ENCODE results near the gene LZTR1.

Gene LZTR1

GRCh38 chr22:20959578-20960461 is 22.3 kb upstream of the LZTR1 start:
- Histone ChIP-seq H3K79me2 (ENCODE audit: insufficient read depth, low read length) (no peaks in the 10 kb centered on the region), H3K27ac (ENCODE audit: low read length) (no peak overlapping the region), H3K36me3 (ENCODE audit: insufficient read depth, low read length) (no peaks in the 10 kb centered on the region), H3K4me1 (ENCODE audit: insufficient read depth, low read length) (peaks cover 3% of the 10 kb centered on the region; the same call in 1 of the 2 replicates), H4K20me1 (ENCODE audit: insufficient read depth, low read length) (peaks cover 18% of the 10 kb centered on the region; the same call in 1 of the 2 replicates), H3K4me2 (ENCODE audit: insufficient read depth, low read length) (no peak overlapping the region), H3K4me3 (ENCODE audit: low read depth in 1 of 2, low read length in 2 of 2) (no peak overlapping the region), H3K9me3 (ENCODE audit: insufficient read depth, low read length, severe bottlenecking) (no peaks in the 10 kb centered on the region), H3K9ac (ENCODE audit: low read depth, low read length) (no peak overlapping the region), H2AFZ (ENCODE audit: low read depth, low read length) (no peak overlapping the region), H3K27me3 (ENCODE audit: insufficient read depth, low read length, poor library complexity) (peaks cover 21% of the 10 kb centered on the region)
- DNase-seq (no peak), ATAC-seq (ENCODE audit: insufficient read depth, low read depth) (no peak)
- TF ChIP-seq EZH2 (IDR thresholded peaks at IDR 0.05; ENCODE audit: borderline replicate concordance, low read depth, low read length, severe bottlenecking) = no peak
- no peak for TF ChIP-seq CTCF (IDR thresholded peaks at IDR 0.05; ENCODE audit: borderline replicate concordance, extremely low read depth, low read length, poor library complexity, severe bottlenecking)

- ATAC-seq (ENCODE audit: insufficient read depth, low read depth) (no peak), DNase-seq (no peak)
- TF ChIP-seq EZH2 (IDR thresholded peaks at IDR 0.05; ENCODE audit: borderline replicate concordance, low read depth, low read length, severe bottlenecking) (no peak), CTCF (IDR thresholded peaks at IDR 0.05; ENCODE audit: borderline replicate concordance, extremely low read depth, low read length, poor library complexity, severe bottlenecking) (no peak)
- Histone ChIP-seq H3K4me1 (ENCODE audit: insufficient read depth, low read length) (peaks cover 3% of the 10 kb centered on the region; the same call in 1 of the 2 replicates), H3K9me3 (ENCODE audit: insufficient read depth, low read length, severe bottlenecking) (no peaks in the 10 kb centered on the region), H4K20me1 (ENCODE audit: insufficient read depth, low read length) (peaks cover 22% of the 10 kb centered on the region), H3K27ac (ENCODE audit: low read length) (no peak overlapping the region), H3K36me3 (ENCODE audit: insufficient read depth, low read length) (no peaks in the 10 kb centered on the region), H3K9ac (ENCODE audit: low read depth, low read length) (no peak overlapping the region), H2AFZ (ENCODE audit: low read depth, low read length) (no peak overlapping the region), H3K4me2 (ENCODE audit: insufficient read depth, low read length) (no peak overlapping the region), H3K27me3 (ENCODE audit: insufficient read depth, low read length, poor library complexity) (peaks cover 27% of the 10 kb centered on the region), H3K79me2 (ENCODE audit: insufficient read depth, low read length) (no peaks in the 10 kb centered on the region), H3K4me3 (ENCODE audit: low read depth in 1 of 2, low read length in 2 of 2) (no peak overlapping the region)
Measured at GRCh38 chr22:20960609-20961008, 21.5 kb upstream of the LZTR1 start.

- no peak for ATAC-seq (ENCODE audit: insufficient read depth, low read depth)
- peaks cover 34% of the 10 kb centered on the region for H3K27me3 ChIP-seq (ENCODE audit: insufficient read depth, low read length, poor library complexity)
- H3K9me3 ChIP-seq (ENCODE audit: insufficient read depth, low read length, severe bottlenecking) = no peaks in the 10 kb centered on the region
Measured at GRCh38 chr22:20962491-20962945, 19.6 kb upstream of the LZTR1 start.

More at GRCh38 chr22:20962491-20962945, 19.6 kb upstream of the LZTR1 start:
- Histone ChIP-seq H2AFZ (ENCODE audit: low read depth, low read length) (no peak overlapping the region), H3K4me3 (ENCODE audit: low read depth in 1 of 2, low read length in 2 of 2) (no peak overlapping the region), H3K27ac (ENCODE audit: low read length) (no peak overlapping the region), H4K20me1 (ENCODE audit: insufficient read depth, low read length) (peaks cover 14% of the 10 kb centered on the region), H3K4me1 (ENCODE audit: insufficient read depth, low read length) (peaks cover 3% of the 10 kb centered on the region; the same call in 1 of the 2 replicates), H3K36me3 (ENCODE audit: insufficient read depth, low read length) (no peaks in the 10 kb centered on the region), H3K79me2 (ENCODE audit: insufficient read depth, low read length) (no peaks in the 10 kb centered on the region), H3K9ac (ENCODE audit: low read depth, low read length) (no peak overlapping the region), H3K4me2 (ENCODE audit: insufficient read depth, low read length) (no peak overlapping the region)
- DNase-seq = no peak
- no peak for TF ChIP-seq EZH2 (IDR thresholded peaks at IDR 0.05; ENCODE audit: borderline replicate concordance, low read depth, low read length, severe bottlenecking)
- no peak for TF ChIP-seq CTCF (IDR thresholded peaks at IDR 0.05; ENCODE audit: borderline replicate concordance, extremely low read depth, low read length, poor library complexity, severe bottlenecking)

Data from DND-41 (cell line).